ENCODE measurements around the gene VAMP3. TPM values are rescaled to one million over a fixed set of nuclear protein-coding genes. Genes with fewer than 3 reads are reported as not detected.

VAMP3 gene
- total RNA-seq, 1 donor, result 101 TPM

DNA sequence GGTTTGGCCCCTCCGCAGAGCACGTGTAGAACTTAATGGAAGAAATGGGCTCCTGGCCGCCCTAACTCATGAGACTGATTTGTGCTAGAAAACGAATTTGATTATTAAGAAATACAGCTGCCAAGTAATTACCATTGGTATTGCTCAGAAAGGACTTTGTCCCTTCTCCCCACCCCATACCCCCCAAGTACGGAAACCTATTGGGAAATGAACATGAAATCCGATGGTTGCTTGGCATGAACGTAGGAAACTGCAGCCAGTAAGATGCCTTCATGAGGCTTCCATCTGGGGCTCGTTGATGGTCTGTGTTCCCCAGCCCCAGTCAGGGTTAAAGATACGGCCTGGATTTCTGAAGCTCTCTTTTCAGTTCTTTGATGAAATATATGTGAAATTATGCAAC lies 34.4 kb downstream of the VAMP3 start:
- Histone ChIP-seq H2AFZ (ENCODE audit: low read length) (no peak overlapping the region), H3K27me3 (ENCODE audit: insufficient read depth, low read length) (no peaks in the 10 kb centered on the region), H4K20me1 (ENCODE audit: insufficient read depth, low read length) (no peaks in the 10 kb centered on the region), H3K4me2 (ENCODE audit: insufficient read depth, low read length) (no peak overlapping the region), H3K27ac (ENCODE audit: low read depth, low read length) (no peak overlapping the region), H3K36me3 (ENCODE audit: insufficient read depth, low read length) (peaks cover 17% of the 10 kb centered on the region), H3K4me1 (ENCODE audit: insufficient read depth, low read length) (peaks cover 6% of the 10 kb centered on the region), H3K4me3 (ENCODE audit: insufficient read depth, low read length) (no peak overlapping the region), H3K9me3 (ENCODE audit: low read depth, low read length) (no peaks in the 10 kb centered on the region), H3K79me2 (ENCODE audit: insufficient read depth, low read length) (no peaks in the 10 kb centered on the region)
- no peak for DNase-seq (ENCODE audit: insufficient read length, low spot score, missing footprints)
- TF ChIP-seq, protein P1, sequence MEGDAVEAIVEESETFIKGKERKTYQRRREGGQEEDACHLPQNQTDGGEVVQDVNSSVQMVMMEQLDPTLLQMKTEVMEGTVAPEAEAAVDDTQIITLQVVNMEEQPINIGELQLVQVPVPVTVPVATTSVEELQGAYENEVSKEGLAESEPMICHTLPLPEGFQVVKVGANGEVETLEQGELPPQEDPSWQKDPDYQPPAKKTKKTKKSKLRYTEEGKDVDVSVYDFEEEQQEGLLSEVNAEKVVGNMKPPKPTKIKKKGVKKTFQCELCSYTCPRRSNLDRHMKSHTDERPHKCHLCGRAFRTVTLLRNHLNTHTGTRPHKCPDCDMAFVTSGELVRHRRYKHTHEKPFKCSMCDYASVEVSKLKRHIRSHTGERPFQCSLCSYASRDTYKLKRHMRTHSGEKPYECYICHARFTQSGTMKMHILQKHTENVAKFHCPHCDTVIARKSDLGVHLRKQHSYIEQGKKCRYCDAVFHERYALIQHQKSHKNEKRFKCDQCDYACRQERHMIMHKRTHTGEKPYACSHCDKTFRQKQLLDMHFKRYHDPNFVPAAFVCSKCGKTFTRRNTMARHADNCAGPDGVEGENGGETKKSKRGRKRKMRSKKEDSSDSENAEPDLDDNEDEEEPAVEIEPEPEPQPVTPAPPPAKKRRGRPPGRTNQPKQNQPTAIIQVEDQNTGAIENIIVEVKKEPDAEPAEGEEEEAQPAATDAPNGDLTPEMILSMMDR (IDR thresholded peaks at IDR 0.05; ENCODE audit: extremely low read depth, low read depth, low read length), result no peak

DNA sequence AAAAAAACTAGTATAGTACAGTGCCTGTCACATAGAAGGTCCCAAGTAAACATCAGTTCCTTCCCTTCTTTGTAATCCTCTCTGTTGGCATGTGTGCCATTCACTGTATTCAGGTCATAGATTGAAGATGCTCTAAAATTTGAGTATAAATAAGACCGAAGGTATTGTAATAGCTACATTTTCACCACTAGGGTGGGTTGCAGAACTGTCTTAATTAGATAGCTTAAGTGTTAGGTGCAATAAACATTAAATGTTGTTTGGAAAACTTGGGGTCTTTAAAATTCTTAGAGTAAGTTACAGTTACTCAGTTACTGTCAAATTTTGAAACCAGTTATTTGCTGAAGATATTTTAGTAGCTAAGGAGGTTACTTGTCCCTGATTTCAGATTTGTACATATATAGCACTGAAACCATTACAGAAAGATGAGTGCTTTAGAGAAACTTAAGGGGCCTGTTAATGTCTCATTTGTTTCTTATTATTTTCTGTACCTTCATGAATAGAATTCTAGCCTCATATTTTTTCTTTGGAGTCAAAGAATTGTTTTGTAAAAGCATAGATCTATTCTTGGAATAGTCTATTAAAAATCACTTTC lies 37.3 kb downstream of the VAMP3 start:
- Histone ChIP-seq H3K36me3 (ENCODE audit: insufficient read depth, low read length) (peaks cover 27% of the 10 kb centered on the region), H3K79me2 (ENCODE audit: insufficient read depth, low read length) (no peaks in the 10 kb centered on the region)
- peak; percentile 25 for DNase-seq (ENCODE audit: insufficient read length, low spot score, missing footprints)

DNA sequence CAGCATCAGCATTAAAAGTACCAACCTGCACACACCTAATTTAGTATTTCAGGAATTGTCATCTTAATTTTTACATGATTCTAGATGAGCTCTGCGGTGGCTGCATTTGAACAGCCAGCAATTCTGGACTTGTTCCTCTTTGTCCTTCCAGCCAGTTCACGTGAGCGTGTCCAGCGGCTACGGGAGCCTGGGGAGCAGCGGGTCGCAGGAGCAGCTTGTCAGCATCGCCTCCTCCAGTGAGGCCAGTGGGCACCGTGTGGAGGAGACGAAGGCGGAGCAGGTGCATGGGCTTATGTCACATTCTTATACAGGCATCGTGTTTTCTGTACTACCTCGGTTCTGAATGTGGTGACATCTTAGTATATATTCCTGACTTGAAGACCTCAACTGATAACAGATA lies 38.6 kb downstream of the VAMP3 start:
- Histone ChIP-seq H3K4me1 (ENCODE audit: insufficient read depth, low read length) (peaks cover 7% of the 10 kb centered on the region), H3K9me3 (ENCODE audit: low read depth, low read length) (no peaks in the 10 kb centered on the region), H3K4me3 (ENCODE audit: insufficient read depth, low read length) (no peak overlapping the region), H3K27ac (ENCODE audit: low read depth, low read length) (no peak overlapping the region), H3K36me3 (ENCODE audit: insufficient read depth, low read length) (peaks cover 30% of the 10 kb centered on the region), H3K79me2 (ENCODE audit: insufficient read depth, low read length) (no peaks in the 10 kb centered on the region), H4K20me1 (ENCODE audit: insufficient read depth, low read length) (no peaks in the 10 kb centered on the region), H2AFZ (ENCODE audit: low read length) (no peak overlapping the region), H3K27me3 (ENCODE audit: insufficient read depth, low read length) (no peaks in the 10 kb centered on the region), H3K4me2 (ENCODE audit: insufficient read depth, low read length) (no peak overlapping the region)
- no peak for DNase-seq (ENCODE audit: insufficient read length, low spot score, missing footprints)
- TF ChIP-seq, protein P1 (IDR thresholded peaks at IDR 0.05; ENCODE audit: extremely low read depth, low read depth, low read length), result no peak

More for the DNA sequence above, 37.3 kb downstream of the VAMP3 start:
- no peak overlapping the region for H3K4me2 ChIP-seq (ENCODE audit: insufficient read depth, low read length)
- no peaks in the 10 kb centered on the region for H4K20me1 ChIP-seq (ENCODE audit: insufficient read depth, low read length)
- peaks cover 7% of the 10 kb centered on the region for H3K4me1 ChIP-seq (ENCODE audit: insufficient read depth, low read length)
- no peak overlapping the region for H3K27ac ChIP-seq (ENCODE audit: low read depth, low read length)
- TF ChIP-seq, protein P1 (IDR thresholded peaks at IDR 0.05; ENCODE audit: extremely low read depth, low read depth, low read length), result peak; percentile 46
- H2AFZ ChIP-seq (ENCODE audit: low read length), result no peak overlapping the region
- H3K27me3 ChIP-seq (ENCODE audit: insufficient read depth, low read length), result no peaks in the 10 kb centered on the region
- no peaks in the 10 kb centered on the region for H3K9me3 ChIP-seq (ENCODE audit: low read depth, low read length)
- no peak overlapping the region for H3K4me3 ChIP-seq (ENCODE audit: insufficient read depth, low read length)

DNA sequence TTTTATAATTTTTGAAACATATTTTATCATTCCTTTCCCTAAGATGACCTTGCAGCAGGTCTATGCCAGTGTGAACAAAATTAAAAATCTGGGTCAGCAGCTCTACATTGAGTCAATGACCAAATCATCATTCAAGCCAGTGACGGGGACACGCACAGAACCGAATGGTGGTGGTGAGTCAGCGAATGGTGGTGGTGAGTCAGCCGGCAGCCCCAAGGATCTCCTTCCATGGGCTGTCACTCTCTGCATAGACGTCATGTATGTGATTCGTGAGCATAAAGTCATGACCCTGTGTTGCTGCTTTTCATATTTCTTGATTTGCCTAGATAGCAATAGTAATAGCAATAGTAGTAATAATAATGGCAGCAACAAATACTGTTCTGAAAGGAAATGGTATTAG lies 39.3 kb downstream of the VAMP3 start:
- peak; percentile 93 for DNase-seq (ENCODE audit: insufficient read length, low spot score, missing footprints)
- TF ChIP-seq, protein P1 (IDR thresholded peaks at IDR 0.05; ENCODE audit: extremely low read depth, low read depth, low read length), result no peak
- Histone ChIP-seq H3K4me2 (ENCODE audit: insufficient read depth, low read length) (no peak overlapping the region), H4K20me1 (ENCODE audit: insufficient read depth, low read length) (no peaks in the 10 kb centered on the region), H3K4me1 (ENCODE audit: insufficient read depth, low read length) (peaks cover 7% of the 10 kb centered on the region), H3K9me3 (ENCODE audit: low read depth, low read length) (no peaks in the 10 kb centered on the region), H3K27ac (ENCODE audit: low read depth, low read length) (peak overlapping the region; percentile 7), H3K79me2 (ENCODE audit: insufficient read depth, low read length) (no peaks in the 10 kb centered on the region), H3K27me3 (ENCODE audit: insufficient read depth, low read length) (no peaks in the 10 kb centered on the region), H2AFZ (ENCODE audit: low read length) (no peak overlapping the region), H3K36me3 (ENCODE audit: insufficient read depth, low read length) (peaks cover 30% of the 10 kb centered on the region), H3K4me3 (ENCODE audit: insufficient read depth, low read length) (no peak overlapping the region)
